CD4-positive, alpha-beta T cell treated with Interleukin-12 subunit alpha and Interleukin-12 subunit beta, for 1 hour (primary cell): ENCODE results near the gene PCDH9.
"Not testable (repeated sequence)": the region's sequence is repeated elsewhere in the genome, so short reads cannot be mapped to it uniquely, and the experiment has no call there.

Source experiments
- DNase-seq: peaks from one replicate; pipeline ENCODE4 v3.0.0-alpha.2; 2020

Gene PCDH9

GRCh38 chr13:66881170-66881569 is 349.0 kb downstream of the PCDH9 start:
- not testable (repeated sequence) for DNase-seq

- DNase-seq = no peak
These were observed 350.1 kb downstream of the PCDH9 start for GRCh38 chr13:66879988-66880387.

- no peak for DNase-seq
These were observed 354.9 kb downstream of the PCDH9 start for GRCh38 chr13:66875264-66875663.

GRCh38 chr13:66864627-66865026 is 365.5 kb downstream of the PCDH9 start:
- DNase-seq = no peak

GRCh38 chr13:66860878-66861417 is 369.2 kb downstream of the PCDH9 start:
- no peak for DNase-seq

GRCh38 chr13:66859934-66860877 is 369.9 kb downstream of the PCDH9 start:
- no peak for DNase-seq

GRCh38 chr13:66859078-66859477 is 371.1 kb downstream of the PCDH9 start:
- no peak for DNase-seq

- no peak for DNase-seq
These were observed 372.0 kb downstream of the PCDH9 start for GRCh38 chr13:66858163-66858562.

GRCh38 chr13:66855131-66855530 is 375.0 kb downstream of the PCDH9 start:
- DNase-seq = no peak

- no peak for DNase-seq
These were observed 376.6 kb downstream of the PCDH9 start for GRCh38 chr13:66853564-66853963.

GRCh38 chr13:66849706-66850105 is 380.4 kb downstream of the PCDH9 start:
- DNase-seq = no peak

- no peak for DNase-seq
These were observed 382.6 kb downstream of the PCDH9 start for GRCh38 chr13:66847541-66847940.

GRCh38 chr13:66845393-66845792 is 384.7 kb downstream of the PCDH9 start:
- DNase-seq = no peak

GRCh38 chr13:66844933-66845332 is 385.2 kb downstream of the PCDH9 start:
- DNase-seq = no peak

- no peak for DNase-seq
These were observed 387.4 kb downstream of the PCDH9 start for GRCh38 chr13:66842766-66843165.

GRCh38 chr13:66840621-66841020 is 389.5 kb downstream of the PCDH9 start:
- no peak for DNase-seq

GRCh38 chr13:66837246-66837645 is 392.9 kb downstream of the PCDH9 start:
- no peak for DNase-seq

- no peak for DNase-seq
These were observed 395.0 kb downstream of the PCDH9 start for GRCh38 chr13:66835040-66835628.

- DNase-seq = no peak
These were observed 399.0 kb downstream of the PCDH9 start for GRCh38 chr13:66830940-66831716.

- no peak for DNase-seq
These were observed 400.3 kb downstream of the PCDH9 start for GRCh38 chr13:66829803-66830202.

GRCh38 chr13:66826398-66826797 is 403.7 kb downstream of the PCDH9 start:
- no peak for DNase-seq

GRCh38 chr13:66821551-66821950 is 408.6 kb downstream of the PCDH9 start:
- no peak for DNase-seq

- DNase-seq = no peak
These were observed 418.7 kb downstream of the PCDH9 start for GRCh38 chr13:66811455-66811854.
